Chondrocyte (in vitro differentiated cells): Measurements from ENCODE around the gene ANXA2. TPM values are rescaled to one million over a fixed set of nuclear protein-coding genes. Genes with fewer than 3 reads are reported as not detected.
"Not testable (repeated sequence)": the region's sequence is repeated elsewhere in the genome, so short reads cannot be mapped to it uniquely, and the experiment has no call there.

Source experiments
- DNase-seq: peaks from one replicate; pipeline ENCODE4 v3.0.0; 2021; ENCODE audit warnings: mixed read lengths, low spot score
- H3K27ac Mint-ChIP-seq: one replicate; pipeline ENCODE4 v1.8.0; 2021; ENCODE audit warnings: mild to moderate bottlenecking, moderate library complexity, mixed read lengths; ENCODE audit not compliant: unreplicated experiment
- H3K27me3 Mint-ChIP-seq: 2 replicates; pipeline ENCODE4 v1.8.0; 2021; ENCODE audit warnings: low read depth, mixed read lengths
- H3K36me3 Mint-ChIP-seq: 2 replicates; pipeline ENCODE4 v1.8.0; 2021; ENCODE audit warnings: low read depth, mixed read lengths
- H3K4me1 Mint-ChIP-seq: 2 replicates; pipeline ENCODE4 v1.8.0; 2021; ENCODE audit warnings: low read depth, mild to moderate bottlenecking, mixed read lengths
- H3K4me3 Mint-ChIP-seq: one replicate; pipeline ENCODE4 v1.8.0; 2021; ENCODE audit warnings: mild to moderate bottlenecking, moderate library complexity, mixed read lengths; ENCODE audit not compliant: unreplicated experiment
- H3K9me3 Mint-ChIP-seq: 2 replicates; pipeline ENCODE4 v1.8.0; 2021; ENCODE audit warnings: low read depth, mixed read lengths
- total RNA-seq: library from RNA; stranded (reverse); gene quantifications from 3 replicates; pipeline ENCODE4 v1.2.1, GENCODE V29; 2021
- TF ChIP-seq, protein P1 (sequence below): fragments of 200-600 bp; sonication (generic); IDR thresholded peaks from 2 replicates; pipeline ENCODE4 v1.5.0; 2021; ENCODE audit warnings: antibody characterized with exemption, mild to moderate bottlenecking, moderate library complexity

The ANXA2 gene
- total RNA-seq, 1 donor from 2014 or later: 2,819 TPM

DNA sequence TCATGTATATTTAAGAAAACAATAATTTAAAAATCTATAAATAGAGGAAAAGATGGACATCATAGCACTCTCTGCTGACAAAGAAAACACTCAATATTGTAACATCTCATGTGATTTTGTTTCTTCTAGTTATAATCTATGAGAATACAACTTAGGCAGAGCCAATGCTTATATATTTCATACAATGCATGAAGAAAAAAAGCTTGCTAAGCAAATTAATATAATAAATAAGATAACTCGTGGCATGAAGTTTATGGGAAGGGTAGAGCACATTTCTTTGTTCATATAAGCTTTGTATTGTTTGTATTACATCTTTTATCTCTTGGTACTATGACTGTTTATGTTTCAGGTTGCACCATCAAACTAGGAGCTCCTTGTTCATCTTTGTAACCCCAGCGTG is 7.6 kb upstream of the ANXA2 start:
- DNase-seq: no peak
- no peaks in the 10 kb centered on the region for H3K9me3 Mint-ChIP-seq
- TF ChIP-seq, protein P1, sequence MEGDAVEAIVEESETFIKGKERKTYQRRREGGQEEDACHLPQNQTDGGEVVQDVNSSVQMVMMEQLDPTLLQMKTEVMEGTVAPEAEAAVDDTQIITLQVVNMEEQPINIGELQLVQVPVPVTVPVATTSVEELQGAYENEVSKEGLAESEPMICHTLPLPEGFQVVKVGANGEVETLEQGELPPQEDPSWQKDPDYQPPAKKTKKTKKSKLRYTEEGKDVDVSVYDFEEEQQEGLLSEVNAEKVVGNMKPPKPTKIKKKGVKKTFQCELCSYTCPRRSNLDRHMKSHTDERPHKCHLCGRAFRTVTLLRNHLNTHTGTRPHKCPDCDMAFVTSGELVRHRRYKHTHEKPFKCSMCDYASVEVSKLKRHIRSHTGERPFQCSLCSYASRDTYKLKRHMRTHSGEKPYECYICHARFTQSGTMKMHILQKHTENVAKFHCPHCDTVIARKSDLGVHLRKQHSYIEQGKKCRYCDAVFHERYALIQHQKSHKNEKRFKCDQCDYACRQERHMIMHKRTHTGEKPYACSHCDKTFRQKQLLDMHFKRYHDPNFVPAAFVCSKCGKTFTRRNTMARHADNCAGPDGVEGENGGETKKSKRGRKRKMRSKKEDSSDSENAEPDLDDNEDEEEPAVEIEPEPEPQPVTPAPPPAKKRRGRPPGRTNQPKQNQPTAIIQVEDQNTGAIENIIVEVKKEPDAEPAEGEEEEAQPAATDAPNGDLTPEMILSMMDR: no peak
- no peaks in the 10 kb centered on the region for H3K36me3 Mint-ChIP-seq
- H3K4me3 Mint-ChIP-seq: no peak overlapping the region
- peaks cover 61% of the 10 kb centered on the region for H3K4me1 Mint-ChIP-seq
- H3K27ac Mint-ChIP-seq: no peak overlapping the region
- H3K27me3 Mint-ChIP-seq: no peaks in the 10 kb centered on the region

DNA sequence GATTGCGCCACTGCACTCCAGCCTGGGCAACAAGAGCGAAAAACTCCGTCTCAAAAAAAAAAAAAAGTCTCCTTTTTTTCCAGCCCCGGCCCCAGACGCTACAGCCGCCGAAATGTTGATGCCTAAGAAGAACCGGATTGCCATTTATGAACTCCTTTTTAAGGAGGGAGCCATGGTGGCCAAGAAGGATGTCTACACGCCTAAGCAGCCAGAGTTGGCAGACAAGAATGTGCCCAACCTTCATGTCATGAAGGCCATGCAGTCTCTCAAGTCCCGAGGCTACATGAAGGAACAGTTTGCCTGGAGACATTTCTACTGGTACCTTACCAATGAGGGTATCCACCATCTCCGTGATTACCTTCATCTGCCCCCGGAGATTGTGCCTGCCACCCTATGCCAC is 6.6 kb upstream of the ANXA2 start:
- not testable (repeated sequence) for H3K36me3 Mint-ChIP-seq, DNase-seq, H3K27me3 Mint-ChIP-seq, H3K4me3 Mint-ChIP-seq, H3K9me3 Mint-ChIP-seq
- peaks cover 72% of the 10 kb centered on the region for H3K4me1 Mint-ChIP-seq
- H3K27ac Mint-ChIP-seq: peak overlapping the region; percentile 29

DNA sequence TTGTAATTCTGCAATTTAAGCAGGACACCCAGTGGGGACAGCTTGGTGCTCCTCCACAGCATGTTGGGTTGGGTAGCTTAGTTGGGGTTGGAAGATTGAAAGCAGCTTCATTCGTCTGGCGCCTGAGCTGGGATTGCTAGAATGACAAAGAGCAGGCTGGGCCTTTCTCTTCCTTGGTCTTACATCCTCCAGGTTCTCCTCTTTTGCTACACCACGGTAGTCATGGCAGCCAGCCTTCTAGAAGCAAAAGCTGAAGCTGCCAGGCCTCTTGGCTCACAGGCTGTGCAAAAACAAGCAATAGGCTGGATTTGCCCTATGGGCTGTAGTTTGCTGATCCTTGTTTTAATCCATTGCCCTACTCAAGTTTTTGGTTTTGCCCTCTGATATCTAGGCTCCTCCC is 3.2 kb upstream of the ANXA2 start:
- Mint-ChIP-seq H3K27me3 (no peaks in the 10 kb centered on the region), H3K27ac (peak overlapping the region; percentile 95), H3K9me3 (no peaks in the 10 kb centered on the region), H3K4me1 (peaks cover 53% of the 10 kb centered on the region), H3K4me3 (no peak overlapping the region), H3K36me3 (peaks cover 13% of the 10 kb centered on the region)
- TF ChIP-seq, protein P1: no peak
- no peak for DNase-seq

DNA sequence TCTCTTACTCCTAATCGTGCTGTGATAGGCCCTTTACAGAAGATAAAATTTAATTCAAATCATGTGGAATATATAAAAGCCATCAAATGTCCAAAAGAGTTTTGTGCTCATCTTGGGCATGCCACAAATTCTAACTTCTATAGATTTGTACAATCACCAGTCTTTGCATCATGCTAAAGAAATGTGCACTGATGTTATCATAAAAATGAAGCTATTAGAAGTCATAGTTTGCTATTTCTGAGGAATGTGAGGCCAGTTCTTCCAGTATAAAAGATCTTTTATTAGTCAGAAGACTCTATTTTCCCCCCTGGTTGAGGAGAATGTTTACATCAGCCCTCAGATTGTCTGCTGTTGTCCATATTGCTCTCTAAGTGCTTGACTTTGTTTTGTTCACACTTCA is 2.1 kb upstream of the ANXA2 start:
- peaks cover 23% of the 10 kb centered on the region for H3K36me3 Mint-ChIP-seq
- H3K27ac Mint-ChIP-seq: peak overlapping the region; percentile 95
- TF ChIP-seq, protein P1: no peak
- peaks cover 61% of the 10 kb centered on the region for H3K4me1 Mint-ChIP-seq
- no peaks in the 10 kb centered on the region for H3K27me3 Mint-ChIP-seq
- no peak for DNase-seq
- H3K4me3 Mint-ChIP-seq: peak overlapping the region; percentile 74
- H3K9me3 Mint-ChIP-seq: no peaks in the 10 kb centered on the region

DNA sequence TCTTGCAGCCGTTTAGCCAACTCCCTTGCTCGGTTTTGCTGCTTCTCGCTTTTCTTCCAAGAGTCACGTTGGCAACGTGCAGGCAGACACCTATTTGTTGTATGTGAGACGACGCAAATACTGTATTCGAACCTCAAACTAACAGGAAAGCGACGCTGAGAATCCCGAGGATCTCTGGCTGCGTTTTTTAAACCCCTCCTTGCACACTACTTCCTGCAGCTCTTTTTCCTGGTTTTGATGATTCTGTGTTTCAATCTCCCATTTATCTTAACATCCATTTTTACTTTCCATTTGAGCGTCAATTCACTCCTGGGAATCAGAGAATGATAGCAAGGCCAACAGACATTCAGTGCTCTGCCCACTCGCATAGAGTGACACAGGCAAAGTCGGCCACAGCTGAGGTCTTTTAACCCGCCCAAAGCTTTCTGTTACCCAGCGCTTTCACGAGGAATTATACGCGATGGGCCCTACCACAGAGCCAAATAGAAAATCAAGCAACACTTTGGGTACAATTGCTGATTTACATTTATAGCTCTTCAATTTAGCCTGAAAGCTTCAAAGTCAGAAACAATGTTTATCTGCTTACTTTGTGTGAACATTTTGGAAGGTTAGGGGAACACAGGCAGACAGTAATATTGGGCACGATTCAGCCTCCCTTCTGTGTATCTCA is 1.6 kb upstream of the ANXA2 start:
- TF ChIP-seq, protein P1: no peak
- Mint-ChIP-seq H3K4me3 (peak overlapping the region; percentile 74), H3K4me1 (peaks cover 66% of the 10 kb centered on the region), H3K27me3 (no peaks in the 10 kb centered on the region), H3K9me3 (no peaks in the 10 kb centered on the region), H3K36me3 (peaks cover 29% of the 10 kb centered on the region), H3K27ac (peak overlapping the region; percentile 95)
- DNase-seq: no peak
